ENCODE measurements around the gene CDKN2D.

CDKN2D gene

GRCh38 chr19:10520652-10521318 is 48.0 kb downstream of the CDKN2D start:
- no peak for DNase-seq (ENCODE audit: low spot score)

DNA sequence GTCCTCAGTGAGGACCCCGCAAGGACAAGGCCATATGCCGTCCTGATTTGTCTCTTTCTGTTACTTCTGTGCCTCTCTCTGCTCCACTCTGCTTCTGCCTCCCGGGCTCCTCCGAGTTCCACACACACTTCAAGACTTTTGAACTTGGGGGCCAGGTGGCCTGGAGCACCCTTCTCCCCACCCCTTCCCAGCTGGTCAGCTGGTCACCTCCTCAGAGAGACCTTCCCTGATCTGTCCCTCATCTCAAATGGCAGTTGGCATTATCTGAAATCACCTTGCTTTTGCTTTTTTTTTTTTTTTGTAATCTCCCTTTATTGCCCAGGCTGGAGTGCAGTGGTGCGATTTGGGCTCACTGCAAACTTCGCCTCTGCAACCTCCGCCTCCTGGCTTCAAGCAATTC is 49.4 kb downstream of the CDKN2D start:
- no peak for DNase-seq (ENCODE audit: low spot score)

GRCh38 chr19:10518444-10519361 is 50.1 kb downstream of the CDKN2D start:
- peak; percentile 31 for DNase-seq (ENCODE audit: low spot score)

DNA sequence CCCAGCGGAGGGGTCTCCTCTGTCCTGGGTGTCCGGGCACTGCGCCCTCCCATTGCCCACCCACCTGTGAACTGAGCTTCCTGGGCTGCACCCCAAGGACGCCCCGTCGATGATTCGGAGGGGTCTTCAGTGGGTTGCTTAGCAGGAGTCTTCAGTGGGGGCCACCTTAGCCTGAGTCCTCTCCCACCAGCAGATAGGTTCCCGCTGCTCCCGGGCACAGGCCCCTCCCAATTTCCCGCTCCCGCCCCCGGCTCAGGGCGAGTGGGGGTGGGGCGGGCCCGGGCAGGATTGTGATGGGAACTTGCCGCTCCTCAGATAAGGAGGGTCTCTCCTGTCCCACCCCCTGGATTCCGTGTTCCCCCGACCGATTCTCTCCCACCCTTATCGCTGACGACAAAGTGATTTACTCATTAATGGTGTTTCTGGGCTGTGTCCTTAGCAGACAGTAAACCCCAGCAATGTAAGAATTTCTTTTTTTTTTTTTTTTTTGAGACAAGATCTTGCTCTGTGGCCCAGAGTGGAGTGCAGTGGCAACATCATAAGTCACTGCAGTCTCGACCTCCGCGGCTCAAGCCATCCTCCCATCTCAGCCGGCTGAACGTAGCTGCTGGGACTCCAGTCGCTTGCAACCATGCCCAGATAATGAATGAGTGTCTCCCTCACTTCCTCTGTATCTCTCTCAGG is 50.9 kb downstream of the CDKN2D start:
- peak; percentile 76 for DNase-seq (ENCODE audit: low spot score)

- DNase-seq (ENCODE audit: low spot score): peak; percentile 72
These were observed 51.4 kb downstream of the CDKN2D start, which contains the start of gene S1PR5 for GRCh38 chr19:10517361-10517759. S1PR5 (minus strand) TSS chr19:10517447; CDS start chr19:10515011, 2,436 bp downstream.

GRCh38 chr19:10516671-10517286 is 52.0 kb downstream of the CDKN2D start:
- peak; percentile 32 for DNase-seq (ENCODE audit: low spot score)

Data from iPS-NIHi11 (cell line).